Trophoblast cell (in vitro differentiated cells and primary cell): ENCODE results near the gene NDUFAF2.
A peak's percentile ranks its signal among the peaks of the same experiment; 100 is the strongest.

ENCODE experiments used
- DNase-seq, 2 donors: peaks; one replicate each; pipeline ENCODE4 v3.0.0-alpha.2; 2016
- H2AFZ ChIP-seq: 2 replicates; pipeline ENCODE4 v1.6.1; 2013; ENCODE audit warnings: low read length, moderate library complexity, mild to moderate bottlenecking; ENCODE audit not compliant: insufficient read depth, poor library complexity
- H2AK5ac ChIP-seq: 2 replicates; pipeline ENCODE4 v1.6.1; 2013; ENCODE audit warnings: mild to moderate bottlenecking, low read length
- H2BK120ac ChIP-seq: 2 replicates; pipeline ENCODE4 v1.6.1; 2013; ENCODE audit warnings: low read length, mild to moderate bottlenecking, moderate library complexity; ENCODE audit not compliant: insufficient read depth, poor library complexity
- H2BK12ac ChIP-seq: 2 replicates; pipeline ENCODE4 v1.6.1; 2013; ENCODE audit warnings: mild to moderate bottlenecking, low read length, moderate library complexity
- H2BK5ac ChIP-seq: 2 replicates; pipeline ENCODE4 v1.6.1; 2013; ENCODE audit warnings: low read length, low read depth, moderate library complexity, mild to moderate bottlenecking; ENCODE audit not compliant: poor library complexity
- H3K14ac ChIP-seq: 2 replicates; pipeline ENCODE4 v1.6.1; 2013; ENCODE audit warnings: mild to moderate bottlenecking, low read length
- H3K18ac ChIP-seq: 2 replicates; pipeline ENCODE4 v1.6.1; 2013; ENCODE audit warnings: mild to moderate bottlenecking, low read length
- H3K23ac ChIP-seq: 2 replicates; pipeline ENCODE4 v1.6.1; 2013; ENCODE audit warnings: low read length
- H3K27ac ChIP-seq: 2 replicates; pipeline ENCODE4 v1.5.1; 2013; ENCODE audit warnings: low read depth, mild to moderate bottlenecking, inconsistent platforms, low read length, moderate library complexity
- H3K27me3 ChIP-seq: 2 replicates; pipeline ENCODE4 v1.6.1; 2013; ENCODE audit warnings: inconsistent platforms, mild to moderate bottlenecking, low read length, moderate library complexity; ENCODE audit not compliant: insufficient read depth
- H3K36me3 ChIP-seq, 2 experiments: 1 replicate in 1 of 2; 2 replicates in 1 of 2; pipeline ENCODE4 v1.6.1; 2013; ENCODE audit warnings: low read length in 2 of 2, mild to moderate bottlenecking in 2 of 2, moderate library complexity in 1 of 2; ENCODE audit not compliant: insufficient read depth in 2 of 2, control insufficient read depth in 1 of 2
- H3K4ac ChIP-seq: 2 replicates; pipeline ENCODE4 v1.6.1; 2013; ENCODE audit warnings: low read depth, mild to moderate bottlenecking, low read length, moderate library complexity
- H3K4me1 ChIP-seq, 2 experiments: 1 replicate in 1 of 2; 2 replicates in 1 of 2; pipeline ENCODE4 v1.6.1; 2013; ENCODE audit warnings: low read length in 2 of 2, mild to moderate bottlenecking in 2 of 2, moderate library complexity in 1 of 2; ENCODE audit not compliant: insufficient read depth in 2 of 2, control insufficient read depth in 1 of 2
- H3K4me2 ChIP-seq: 2 replicates; pipeline ENCODE4 v1.6.1; 2013; ENCODE audit warnings: inconsistent platforms, mild to moderate bottlenecking, low read length, moderate library complexity
- H3K4me3 ChIP-seq: 2 replicates; pipeline ENCODE4 v1.5.1; 2013; ENCODE audit warnings: mild to moderate bottlenecking, low read depth, low read length, inconsistent platforms
- H3K79me1 ChIP-seq: one replicate; pipeline ENCODE4 v1.6.1; 2013; ENCODE audit warnings: low read length
- H3K79me2 ChIP-seq: 2 replicates; pipeline ENCODE4 v1.6.1; 2013; ENCODE audit warnings: low read length, mild to moderate bottlenecking; ENCODE audit not compliant: control insufficient read depth, insufficient read depth, poor library complexity
- H3K9ac ChIP-seq: 2 replicates; pipeline ENCODE4 v1.6.1; 2013; ENCODE audit warnings: mild to moderate bottlenecking, low read length
- H3K9me3 ChIP-seq: 2 replicates; pipeline ENCODE4 v1.6.1; 2013; ENCODE audit warnings: low read depth, mild to moderate bottlenecking, control low read depth, inconsistent platforms, low read length; ENCODE audit not compliant: insufficient read depth
- H4K12ac ChIP-seq: 2 replicates; pipeline ENCODE4 v1.6.1; 2013; ENCODE audit warnings: low read depth, mild to moderate bottlenecking, low read length, moderate library complexity
- H4K8ac ChIP-seq: 2 replicates; pipeline ENCODE4 v1.6.1; 2013; ENCODE audit warnings: low read depth, mild to moderate bottlenecking, low read length, moderate library complexity
- H4K91ac ChIP-seq: one replicate; pipeline ENCODE4 v1.6.1; 2013; ENCODE audit warnings: low read depth, mild to moderate bottlenecking, low read length, moderate library complexity
- WGBS: extraction: QIAGEN DNeasy Blood & Tissue Kit; methylation state at CpG from one replicate; pipeline ENCODE4 v1.1.7; 2013; ENCODE audit warnings: missing lambda C conversion rate; ENCODE audit not compliant: insufficient read length, insufficient coverage; ENCODE audit errors: extremely low coverage; 5-methylcytosine and 5-hydroxymethylcytosine counted together

NDUFAF2 gene

GRCh38 chr5:60993875-60994571, 49.0 kb downstream of the NDUFAF2 start:
- no peaks in the 10 kb centered on the region for H3K27me3 ChIP-seq
- no peak overlapping the region for H3K14ac ChIP-seq
- no peaks in the 10 kb centered on the region for H3K79me1 ChIP-seq
- no peak overlapping the region for H2BK5ac ChIP-seq
- no peak overlapping the region for H2BK120ac ChIP-seq
- H2BK12ac ChIP-seq = no peak overlapping the region
- H3K18ac ChIP-seq = no peak overlapping the region
- no peak overlapping the region for H3K4ac ChIP-seq
- no peak overlapping the region for H2AK5ac ChIP-seq
- no peak overlapping the region for H3K4me2 ChIP-seq
- DNase-seq = no peak
- no peaks in the 10 kb centered on the region for H3K4me1 ChIP-seq
- no peak overlapping the region for H4K8ac ChIP-seq
- H3K36me3 ChIP-seq = peaks cover 0 to 4% of the 10 kb centered on the region in 2 experiments
- H3K27ac ChIP-seq = no peak overlapping the region
- WGBS = no CpG with 5 or more reads among the region's 11 CpGs
- H3K23ac ChIP-seq = no peak overlapping the region
- H3K4me3 ChIP-seq = no peak overlapping the region
- H2AFZ ChIP-seq = no peak overlapping the region
- no peak overlapping the region for H4K12ac ChIP-seq
- no peaks in the 10 kb centered on the region for H3K79me2 ChIP-seq
- no peak overlapping the region for H4K91ac ChIP-seq
- H3K9ac ChIP-seq = no peak overlapping the region
- peaks cover 14% of the 10 kb centered on the region for H3K9me3 ChIP-seq

- Histone ChIP-seq H3K23ac (no peak overlapping the region), H3K79me1 (no peaks in the 10 kb centered on the region)
Observed at GRCh38 chr5:60996368-60996767, 51.4 kb downstream of the NDUFAF2 start.

DNA sequence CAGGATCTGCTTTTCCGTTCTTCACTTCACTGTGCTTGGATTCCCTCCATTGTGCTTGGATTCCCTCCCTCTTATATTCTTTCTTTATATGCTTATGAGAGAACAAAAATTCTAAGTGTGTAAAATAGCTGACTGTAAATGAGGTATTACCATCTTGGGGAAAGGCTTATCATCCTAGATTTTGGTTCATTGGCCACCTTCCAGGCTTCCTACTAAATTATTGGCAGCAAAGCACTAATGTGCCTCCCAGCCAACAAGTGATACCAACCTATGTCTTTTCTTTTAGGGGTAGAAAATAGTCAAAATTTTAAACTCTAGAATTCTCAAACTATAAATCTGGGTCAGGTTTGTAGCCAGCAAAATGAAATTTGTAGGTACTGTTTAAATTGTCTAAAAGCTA, 52.7 kb downstream of the NDUFAF2 start:
- no peak overlapping the region for H2AFZ ChIP-seq
- no peak overlapping the region for H4K12ac ChIP-seq
- no peak overlapping the region for H3K27ac ChIP-seq
- peaks cover 0 to 4% of the 10 kb centered on the region in 2 experiments for H3K36me3 ChIP-seq
- no peak overlapping the region for H3K18ac ChIP-seq
- no peak overlapping the region for H2AK5ac ChIP-seq
- H2BK120ac ChIP-seq = no peak overlapping the region
- no peaks in the 10 kb centered on the region for H3K79me2 ChIP-seq
- no peak overlapping the region for H3K4me3 ChIP-seq
- no peaks in the 10 kb centered on the region for H3K79me1 ChIP-seq
- H3K9ac ChIP-seq = no peak overlapping the region
- H4K91ac ChIP-seq = no peak overlapping the region
- no CpG with 5 or more reads among the region's 1 CpG for WGBS
- no peak overlapping the region for H3K23ac ChIP-seq
- no peaks in the 10 kb centered on the region for H3K4me1 ChIP-seq
- H3K4ac ChIP-seq = no peak overlapping the region
- H4K8ac ChIP-seq = no peak overlapping the region
- H3K14ac ChIP-seq = no peak overlapping the region
- no peak overlapping the region for H3K4me2 ChIP-seq
- no peaks in the 10 kb centered on the region for H3K27me3 ChIP-seq
- peaks cover 14% of the 10 kb centered on the region for H3K9me3 ChIP-seq
- no peak overlapping the region for H2BK5ac ChIP-seq
- no peak for DNase-seq
- H2BK12ac ChIP-seq = no peak overlapping the region

More at GRCh38 chr5:60996368-60996767, 51.4 kb downstream of the NDUFAF2 start:
- Histone ChIP-seq H2AK5ac (no peak overlapping the region), H4K91ac (no peak overlapping the region), H3K18ac (no peak overlapping the region), H4K12ac (no peak overlapping the region), H4K8ac (no peak overlapping the region), H3K27me3 (no peaks in the 10 kb centered on the region), H3K14ac (no peak overlapping the region), H2BK5ac (no peak overlapping the region), H3K9me3 (peaks cover 14% of the 10 kb centered on the region), H3K4me3 (no peak overlapping the region), H2AFZ (no peak overlapping the region), H2BK12ac (no peak overlapping the region), H3K4me2 (no peak overlapping the region), H3K79me2 (no peaks in the 10 kb centered on the region), H3K4ac (no peak overlapping the region), H2BK120ac (no peak overlapping the region), H3K27ac (no peak overlapping the region), H3K36me3 (peaks cover 0 to 4% of the 10 kb centered on the region in 2 experiments), H3K4me1 (no peaks in the 10 kb centered on the region), H3K9ac (no peak overlapping the region)
- DNase-seq = no peak
- no CpG with 5 or more reads among the region's 3 CpGs for WGBS

- Histone ChIP-seq H2BK5ac (no peak overlapping the region), H3K4me2 (no peak overlapping the region), H3K23ac (no peak overlapping the region), H3K14ac (no peak overlapping the region), H3K9ac (no peak overlapping the region), H2AK5ac (no peak overlapping the region), H3K27ac (no peak overlapping the region), H3K27me3 (no peaks in the 10 kb centered on the region), H3K36me3 (no peaks in the 10 kb centered on the region), H4K91ac (no peak overlapping the region), H2BK12ac (no peak overlapping the region), H3K79me2 (no peaks in the 10 kb centered on the region), H3K4me3 (no peak overlapping the region), H4K8ac (no peak overlapping the region), H2AFZ (no peak overlapping the region), H3K79me1 (no peaks in the 10 kb centered on the region), H3K9me3 (no peaks in the 10 kb centered on the region), H3K18ac (no peak overlapping the region), H3K4ac (no peak overlapping the region), H2BK120ac (no peak overlapping the region), H4K12ac (no peak overlapping the region), H3K4me1 (no peaks in the 10 kb centered on the region)
- peak; percentile 2 to 34 for DNase-seq
Observed at GRCh38 chr5:61000887-61001286, 55.9 kb downstream of the NDUFAF2 start.
